Measurements from ENCODE around the gene XRN2. TPM values are rescaled to one million over a fixed set of nuclear protein-coding genes. Genes with fewer than 3 reads are reported as not detected.

XRN2 gene
- total RNA-seq, 1 donor from 2014 or later: 87.7 TPM

GRCh38 chr20:21386111-21386510, 83.0 kb downstream of the XRN2 start:
- intact Hi-C loops (cut with micrococcal nuclease): no loop called here
- Mint-ChIP-seq H3K9me3 (no peaks in the 10 kb centered on the region), H3K27me3 (ENCODE audit: low read depth) (peaks cover 3% of the 10 kb centered on the region), H3K27ac (no peak overlapping the region), H3K36me3 (ENCODE audit: low read depth) (peaks cover 59% of the 10 kb centered on the region), H3K4me1 (ENCODE audit: low read depth) (no peaks in the 10 kb centered on the region), H3K4me3 (ENCODE audit: low read depth) (no peak overlapping the region)
- DNase-seq (ENCODE audit: low spot score): no peak

DNA sequence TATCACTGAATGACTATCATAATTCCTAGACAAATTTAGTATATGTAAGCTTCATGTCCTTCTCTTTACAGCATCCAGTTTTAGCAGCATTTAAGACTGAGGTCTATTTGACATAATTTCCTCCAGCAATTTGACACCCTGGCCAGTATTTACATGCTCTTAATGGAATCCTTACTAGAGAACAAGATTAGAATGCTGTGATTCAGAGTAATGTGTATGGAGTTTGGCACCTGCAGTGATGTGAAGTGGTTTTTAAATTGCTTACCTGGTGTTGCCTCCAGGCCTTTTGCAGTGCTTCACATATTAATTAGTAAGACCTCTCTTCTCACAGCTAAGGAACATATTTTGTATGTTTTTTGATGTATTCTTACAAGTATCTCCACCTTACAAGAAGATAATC, 84.4 kb downstream of the XRN2 start:
- H3K36me3 Mint-ChIP-seq (ENCODE audit: low read depth): peaks cover 58% of the 10 kb centered on the region
- H3K4me1 Mint-ChIP-seq (ENCODE audit: low read depth): peaks cover 8% of the 10 kb centered on the region
- intact Hi-C loops (cut with micrococcal nuclease): no loop called here
- no peak overlapping the region for H3K4me3 Mint-ChIP-seq (ENCODE audit: low read depth)
- no peaks in the 10 kb centered on the region for H3K9me3 Mint-ChIP-seq
- no peak overlapping the region for H3K27ac Mint-ChIP-seq
- peaks cover 14% of the 10 kb centered on the region for H3K27me3 Mint-ChIP-seq (ENCODE audit: low read depth)
- no peak for DNase-seq (ENCODE audit: low spot score)

- Mint-ChIP-seq H3K36me3 (ENCODE audit: low read depth) (peaks cover 51% of the 10 kb centered on the region), H3K4me3 (ENCODE audit: low read depth) (no peak overlapping the region), H3K4me1 (ENCODE audit: low read depth) (peaks cover 10% of the 10 kb centered on the region), H3K27ac (no peak overlapping the region), H3K9me3 (no peaks in the 10 kb centered on the region), H3K27me3 (ENCODE audit: low read depth) (peaks cover 24% of the 10 kb centered on the region)
- intact Hi-C loops (cut with micrococcal nuclease): no loop called here
- DNase-seq (ENCODE audit: low spot score): no peak
Measured at GRCh38 chr20:21388566-21388965, 85.4 kb downstream of the XRN2 start.

- peaks cover 32% of the 10 kb centered on the region for H3K27me3 Mint-ChIP-seq (ENCODE audit: low read depth)
- H3K36me3 Mint-ChIP-seq (ENCODE audit: low read depth): peaks cover 46% of the 10 kb centered on the region
- H3K9me3 Mint-ChIP-seq: no peaks in the 10 kb centered on the region
- no peak overlapping the region for H3K27ac Mint-ChIP-seq
- no peak overlapping the region for H3K4me3 Mint-ChIP-seq (ENCODE audit: low read depth)
- DNase-seq (ENCODE audit: low spot score): no peak
- intact Hi-C loops (cut with micrococcal nuclease): no loop called here
- peaks cover 10% of the 10 kb centered on the region for H3K4me1 Mint-ChIP-seq (ENCODE audit: low read depth)
Measured at GRCh38 chr20:21389368-21389767, 86.2 kb downstream of the XRN2 start.

DNA sequence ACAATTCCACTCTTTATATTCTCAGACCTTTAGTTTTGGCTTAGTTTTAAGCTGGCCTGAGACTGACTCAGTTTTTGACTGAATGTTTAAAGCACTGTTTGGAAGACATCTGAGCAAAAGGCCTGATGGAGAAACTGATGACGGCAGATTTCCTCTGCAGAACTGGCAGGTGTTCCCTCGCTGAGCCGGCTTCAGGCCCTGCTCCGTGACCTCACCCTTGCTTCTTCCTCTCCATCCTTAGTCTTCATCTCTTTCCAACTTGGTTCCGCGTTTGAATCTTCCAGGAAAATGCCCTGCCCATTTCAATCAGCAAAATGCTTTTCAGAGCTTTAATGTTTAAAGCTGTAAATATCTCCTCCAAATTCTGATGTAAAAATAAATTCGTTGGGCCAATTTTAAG, 87.6 kb downstream of the XRN2 start:
- H3K27me3 Mint-ChIP-seq (ENCODE audit: low read depth): peaks cover 42% of the 10 kb centered on the region
- DNase-seq (ENCODE audit: low spot score): no peak
- no peak overlapping the region for H3K4me3 Mint-ChIP-seq (ENCODE audit: low read depth)
- no peaks in the 10 kb centered on the region for H3K9me3 Mint-ChIP-seq
- no peak overlapping the region for H3K27ac Mint-ChIP-seq
- peaks cover 39% of the 10 kb centered on the region for H3K36me3 Mint-ChIP-seq (ENCODE audit: low read depth)
- H3K4me1 Mint-ChIP-seq (ENCODE audit: low read depth): peaks cover 18% of the 10 kb centered on the region
- intact Hi-C loops (cut with micrococcal nuclease): loop anchor here (10.0 kb wide), 1 partner anchor 1026 kb away; the partner anchor contains the start of gene INSM1

DNA sequence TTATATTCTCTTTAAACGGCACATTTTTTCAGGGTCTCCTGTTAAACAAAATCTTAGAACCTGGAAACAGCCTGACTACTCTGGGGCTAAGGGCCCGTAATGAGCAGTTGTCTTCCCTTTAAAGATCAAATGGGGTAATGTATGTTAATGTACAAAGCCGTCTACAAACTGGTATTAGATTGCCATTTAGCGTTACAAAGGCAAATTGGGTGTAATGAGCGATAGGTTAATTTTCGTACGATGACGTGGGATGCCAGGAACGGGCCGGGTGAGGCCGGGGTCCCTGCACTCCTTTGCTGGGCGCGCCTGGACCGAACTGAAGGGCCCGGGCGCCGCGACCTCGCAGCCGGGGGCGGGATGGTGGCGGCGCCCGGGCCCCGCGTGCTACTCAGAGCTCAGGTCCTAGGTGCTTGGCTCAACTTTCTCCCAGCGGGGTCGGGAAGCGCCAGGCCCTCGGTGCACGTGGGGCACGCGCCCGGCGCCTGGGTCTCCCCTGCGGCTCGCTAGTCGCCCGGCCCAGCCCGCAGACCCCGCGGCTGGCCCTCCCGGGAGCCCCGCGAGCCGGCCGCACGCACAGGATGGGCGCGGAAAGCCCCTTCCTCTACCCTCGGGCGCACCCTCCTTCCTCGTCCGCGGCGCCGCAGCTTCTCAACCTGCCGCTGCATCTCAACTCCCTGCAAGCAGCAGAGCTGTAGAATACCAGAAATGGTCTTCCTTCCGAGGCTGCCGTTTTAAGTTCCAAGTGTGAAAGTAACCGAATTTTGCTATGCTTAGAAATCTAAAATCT, 88.2 kb downstream of the XRN2 start:
- intact Hi-C loops (cut with micrococcal nuclease): loop anchor here (10.0 kb wide), 1 partner anchor 1027 kb away; the partner anchor contains the start of gene INSM1
- DNase-seq (ENCODE audit: low spot score): no peak
- Mint-ChIP-seq H3K27me3 (ENCODE audit: low read depth) (peaks cover 42% of the 10 kb centered on the region), H3K9me3 (no peaks in the 10 kb centered on the region), H3K27ac (no peak overlapping the region), H3K36me3 (ENCODE audit: low read depth) (peaks cover 39% of the 10 kb centered on the region), H3K4me3 (ENCODE audit: low read depth) (peak overlapping the region; percentile 31), H3K4me1 (ENCODE audit: low read depth) (peaks cover 18% of the 10 kb centered on the region)

DNA sequence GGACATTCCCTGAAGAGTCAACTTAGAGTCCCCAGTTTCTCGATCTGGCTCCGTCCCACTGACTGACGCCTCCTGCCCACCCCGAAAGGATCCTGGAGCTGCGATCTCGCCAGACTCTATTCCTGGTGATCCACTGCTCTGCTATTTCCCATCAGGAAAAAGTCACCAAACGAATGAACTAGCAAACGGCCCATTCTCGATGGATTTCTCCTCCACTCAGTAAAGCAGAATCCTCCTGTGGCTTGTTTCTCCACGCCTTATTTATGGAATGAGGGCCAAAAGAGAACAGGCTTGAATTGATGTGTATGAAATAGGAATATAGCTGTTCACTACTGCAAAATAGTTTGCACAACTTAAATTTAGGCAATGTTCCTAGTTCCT, 88.8 kb downstream of the XRN2 start:
- H3K27me3 Mint-ChIP-seq (ENCODE audit: low read depth): peaks cover 42% of the 10 kb centered on the region
- peaks cover 18% of the 10 kb centered on the region for H3K4me1 Mint-ChIP-seq (ENCODE audit: low read depth)
- H3K9me3 Mint-ChIP-seq: no peaks in the 10 kb centered on the region
- peaks cover 36% of the 10 kb centered on the region for H3K36me3 Mint-ChIP-seq (ENCODE audit: low read depth)
- peak overlapping the region; percentile 31 for H3K4me3 Mint-ChIP-seq (ENCODE audit: low read depth)
- intact Hi-C loops (cut with micrococcal nuclease): loop anchor here (2.0 to 10.0 kb wide), 2 partner anchors 157 to 1027 kb away; partner anchors contain the start of gene INSM1
- H3K27ac Mint-ChIP-seq: no peak overlapping the region
- DNase-seq (ENCODE audit: low spot score): no peak

GRCh38 chr20:21393166-21393565, 90.0 kb downstream of the XRN2 start:
- Mint-ChIP-seq H3K27me3 (ENCODE audit: low read depth) (peaks cover 50% of the 10 kb centered on the region), H3K4me3 (ENCODE audit: low read depth) (no peak overlapping the region), H3K9me3 (no peaks in the 10 kb centered on the region), H3K27ac (no peak overlapping the region), H3K4me1 (ENCODE audit: low read depth) (peaks cover 20% of the 10 kb centered on the region), H3K36me3 (ENCODE audit: low read depth) (peaks cover 26% of the 10 kb centered on the region)
- intact Hi-C loops (cut with micrococcal nuclease): loop anchor here (2.0 to 10.0 kb wide), 2 partner anchors 158 to 1028 kb away; partner anchors contain the start of gene INSM1
- DNase-seq (ENCODE audit: low spot score): no peak

DNA sequence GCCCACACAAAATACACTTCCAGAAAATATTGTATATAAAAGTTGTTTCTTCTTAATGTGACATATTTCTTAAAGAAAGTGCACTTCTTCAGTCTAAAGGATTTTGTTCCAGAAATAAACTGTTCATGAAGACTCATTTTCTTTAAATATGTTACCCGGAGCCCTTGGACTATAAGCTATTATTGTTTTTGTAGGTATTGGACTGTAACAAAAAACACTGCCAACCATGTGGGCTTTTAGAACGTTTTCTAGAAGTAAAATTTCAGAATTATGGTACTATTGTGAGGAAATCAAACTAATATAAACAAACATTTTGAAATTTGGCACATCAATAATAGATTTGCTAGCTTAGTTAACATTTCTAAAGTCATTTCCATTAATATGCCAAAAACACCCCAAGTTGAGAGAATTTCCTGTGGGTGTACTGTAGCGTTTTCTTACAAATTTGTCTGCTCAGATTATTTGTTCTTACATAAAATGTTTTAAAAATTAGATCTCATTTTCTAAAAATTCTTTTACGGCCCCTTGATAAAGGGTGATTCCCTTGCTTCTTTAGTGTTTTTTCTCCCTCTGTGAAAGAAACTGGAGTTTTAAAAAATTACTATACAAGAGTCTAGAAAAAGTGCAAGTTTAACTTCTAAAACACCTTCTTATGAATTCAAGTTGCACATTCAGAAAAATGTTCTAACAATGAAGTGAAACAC, 90.8 kb downstream of the XRN2 start:
- intact Hi-C loops (cut with micrococcal nuclease): loop anchor here (2.0 to 10.0 kb wide), 2 partner anchors 159 to 1029 kb away; partner anchors contain the start of gene INSM1
- peaks cover 20% of the 10 kb centered on the region for H3K4me1 Mint-ChIP-seq (ENCODE audit: low read depth)
- no peak for DNase-seq (ENCODE audit: low spot score)
- peaks cover 23% of the 10 kb centered on the region for H3K36me3 Mint-ChIP-seq (ENCODE audit: low read depth)
- H3K27me3 Mint-ChIP-seq (ENCODE audit: low read depth): peaks cover 58% of the 10 kb centered on the region
- no peaks in the 10 kb centered on the region for H3K9me3 Mint-ChIP-seq
- H3K4me3 Mint-ChIP-seq (ENCODE audit: low read depth): no peak overlapping the region
- no peak overlapping the region for H3K27ac Mint-ChIP-seq

GRCh38 chr20:21394551-21394950, 91.4 kb downstream of the XRN2 start:
- Mint-ChIP-seq H3K9me3 (no peaks in the 10 kb centered on the region), H3K27ac (no peak overlapping the region)

DNA sequence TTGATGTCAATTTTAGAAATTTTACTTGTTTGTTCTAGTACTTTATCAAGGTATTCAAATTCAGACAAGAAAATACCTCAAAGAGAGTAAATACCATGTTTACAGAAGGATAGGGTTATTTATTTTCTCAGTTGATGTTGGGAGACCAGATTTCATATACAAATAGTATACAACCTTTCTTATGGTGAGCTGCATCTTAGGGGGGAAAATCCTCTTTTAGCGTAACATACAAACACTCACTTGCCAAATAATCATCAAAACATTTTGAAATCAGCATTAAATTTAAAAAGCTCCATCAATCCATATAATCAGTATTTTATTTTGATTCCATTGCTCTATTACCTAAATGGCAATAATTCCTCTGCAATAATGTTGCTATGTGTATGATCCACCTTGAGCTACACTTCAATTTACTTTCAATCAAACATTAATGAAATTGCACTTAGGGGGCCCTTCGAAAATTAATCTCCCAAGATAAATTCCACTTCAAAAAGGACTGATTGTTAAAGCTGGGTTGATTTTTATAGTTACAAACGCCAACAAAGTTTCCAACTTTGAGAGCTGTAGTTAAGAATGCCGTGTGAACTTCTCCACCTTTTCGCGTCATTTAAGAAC, 92.0 kb downstream of the XRN2 start:
- Mint-ChIP-seq H3K36me3 (ENCODE audit: low read depth) (peaks cover 16% of the 10 kb centered on the region), H3K27ac (peak overlapping the region; percentile 46), H3K4me1 (ENCODE audit: low read depth) (peaks cover 20% of the 10 kb centered on the region), H3K27me3 (ENCODE audit: low read depth) (peaks cover 68% of the 10 kb centered on the region), H3K4me3 (ENCODE audit: low read depth) (peak overlapping the region; percentile 56), H3K9me3 (no peaks in the 10 kb centered on the region)
- no peak for DNase-seq (ENCODE audit: low spot score)
- intact Hi-C loops (cut with micrococcal nuclease): loop anchor here (1.0 to 10.0 kb wide), 2 partner anchors 112 to 1030 kb away; partner anchors contain the start of gene INSM1

More at GRCh38 chr20:21394551-21394950, 91.4 kb downstream of the XRN2 start:
- no peak overlapping the region for H3K4me3 Mint-ChIP-seq (ENCODE audit: low read depth)
- peaks cover 20% of the 10 kb centered on the region for H3K36me3 Mint-ChIP-seq (ENCODE audit: low read depth)
- intact Hi-C loops (cut with micrococcal nuclease): loop anchor here (10.0 kb wide), 1 partner anchor 1030 kb away; the partner anchor contains the start of gene INSM1
- peaks cover 20% of the 10 kb centered on the region for H3K4me1 Mint-ChIP-seq (ENCODE audit: low read depth)
- no peak for DNase-seq (ENCODE audit: low spot score)
- peaks cover 64% of the 10 kb centered on the region for H3K27me3 Mint-ChIP-seq (ENCODE audit: low read depth)

All from activated T-helper 2 cell treated with anti-CD3 and anti-CD28 coated beads, Interferon-gamma antibody, Interleukin-2, Interleukin-4, amounts not matched to agents 10 μg/mL and 5 μg/mL and 100 μg/mL, durations not matched to agents 14 hours and 24 hours and 36 hours (primary cell).